HEK293 (cell line): Measurements from ENCODE around the gene C19orf44.

ENCODE experiments used
- KLF9 ChIP-seq: fragments of 450-650 bp; formaldehyde crosslinking; IDR thresholded peaks from 2 replicates; pipeline ENCODE4 v1.5.1; 2016; ENCODE audit warnings: missing biosample characterization, missing genetic modification characterization, low read depth
- SALL2 ChIP-seq: fragments of 450-650 bp; formaldehyde crosslinking; IDR thresholded peaks from 2 replicates; pipeline ENCODE4 v1.5.0; 2017; ENCODE audit warnings: missing biosample characterization, mild to moderate bottlenecking, missing genetic modification characterization, borderline replicate concordance
- SP2 ChIP-seq: fragments of 450-650 bp; formaldehyde crosslinking; IDR thresholded peaks from 2 replicates; pipeline ENCODE4 v1.5.1; 2016; ENCODE audit warnings: missing biosample characterization, missing genetic modification characterization
- WT1 ChIP-seq: fragments of 450-650 bp; formaldehyde crosslinking; IDR thresholded peaks from 2 replicates; pipeline ENCODE4 v1.5.1; 2016; ENCODE audit warnings: missing biosample characterization, missing genetic modification characterization
- ZBTB8A ChIP-seq: fragments of 450-650 bp; formaldehyde crosslinking; IDR thresholded peaks from 2 replicates; pipeline ENCODE4 v1.5.1; 2016; ENCODE audit warnings: missing biosample characterization, missing genetic modification characterization
- ZNF473 ChIP-seq: fragments of 450-650 bp; formaldehyde crosslinking; IDR thresholded peaks from 2 replicates; pipeline ENCODE4 v1.5.1; 2017; ENCODE audit warnings: missing biosample characterization, missing genetic modification characterization
- ZNF629 ChIP-seq: fragments of 450-650 bp; formaldehyde crosslinking; IDR thresholded peaks from 2 replicates; pipeline ENCODE4 v1.5.1; 2017; ENCODE audit warnings: missing biosample characterization, missing genetic modification characterization
- ZNF664 ChIP-seq: fragments of 450-650 bp; formaldehyde crosslinking; IDR thresholded peaks from 2 replicates; pipeline ENCODE4 v1.5.1; 2016; ENCODE audit warnings: missing biosample characterization, missing genetic modification characterization
- ZNF670 ChIP-seq: fragments of 450-650 bp; formaldehyde crosslinking; IDR thresholded peaks from 2 replicates; pipeline ENCODE4 v1.5.1; 2016; ENCODE audit warnings: missing biosample characterization, missing genetic modification characterization, low read depth
- ZNF792 ChIP-seq: fragments of 450-650 bp; formaldehyde crosslinking; IDR thresholded peaks from 2 replicates; pipeline ENCODE4 v1.5.1; 2016; ENCODE audit warnings: missing biosample characterization, missing genetic modification characterization
- ZNF830 ChIP-seq: fragments of 450-650 bp; IDR thresholded peaks from 2 replicates; pipeline ENCODE4 v1.5.0; 2018; ENCODE audit warnings: missing biosample characterization, missing genetic modification characterization, low read depth, mild to moderate bottlenecking, moderate library complexity
- TF ChIP-seq, protein P1 (sequence below): fragments of 450-650 bp; formaldehyde crosslinking; IDR thresholded peaks from 2 replicates; pipeline ENCODE4 v1.5.1; 2016; ENCODE audit warnings: missing biosample characterization, missing genetic modification characterization

DNA sequence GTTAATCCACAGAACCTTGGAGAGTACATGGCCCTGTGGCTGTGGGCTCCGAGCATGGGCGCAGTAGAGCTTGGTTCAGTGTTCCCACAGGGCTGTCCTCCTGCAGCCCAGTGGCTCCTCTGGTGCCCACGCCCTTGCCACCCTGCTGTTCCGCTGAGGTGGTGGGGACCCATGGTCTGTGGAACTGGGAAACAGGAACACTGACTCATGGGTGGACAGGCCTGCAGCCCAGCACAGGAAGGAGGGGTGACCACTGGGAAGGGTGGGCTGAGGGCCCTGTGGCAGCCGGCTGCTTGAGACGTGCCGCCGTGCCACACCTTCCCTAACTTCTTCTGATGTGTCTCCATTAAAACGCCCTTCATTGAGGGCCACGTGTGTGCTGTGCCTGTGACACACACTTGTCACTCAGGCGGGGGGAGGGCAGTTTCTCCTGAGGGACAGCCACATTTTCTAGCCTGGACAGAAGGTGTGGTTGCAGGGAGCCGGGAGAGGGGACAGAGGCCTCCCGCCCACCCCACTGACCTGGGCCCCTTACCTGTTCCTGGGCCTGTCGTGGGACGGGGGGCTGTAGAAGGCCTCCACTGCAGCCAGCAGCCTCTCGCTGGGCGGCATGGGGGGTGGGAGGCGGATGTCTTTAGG, 24.9 kb downstream of the C19orf44 start:
- no peak for TF ChIP-seq ZNF670 (tag by site-specific recombination)
- TF ChIP-seq, protein P1, sequence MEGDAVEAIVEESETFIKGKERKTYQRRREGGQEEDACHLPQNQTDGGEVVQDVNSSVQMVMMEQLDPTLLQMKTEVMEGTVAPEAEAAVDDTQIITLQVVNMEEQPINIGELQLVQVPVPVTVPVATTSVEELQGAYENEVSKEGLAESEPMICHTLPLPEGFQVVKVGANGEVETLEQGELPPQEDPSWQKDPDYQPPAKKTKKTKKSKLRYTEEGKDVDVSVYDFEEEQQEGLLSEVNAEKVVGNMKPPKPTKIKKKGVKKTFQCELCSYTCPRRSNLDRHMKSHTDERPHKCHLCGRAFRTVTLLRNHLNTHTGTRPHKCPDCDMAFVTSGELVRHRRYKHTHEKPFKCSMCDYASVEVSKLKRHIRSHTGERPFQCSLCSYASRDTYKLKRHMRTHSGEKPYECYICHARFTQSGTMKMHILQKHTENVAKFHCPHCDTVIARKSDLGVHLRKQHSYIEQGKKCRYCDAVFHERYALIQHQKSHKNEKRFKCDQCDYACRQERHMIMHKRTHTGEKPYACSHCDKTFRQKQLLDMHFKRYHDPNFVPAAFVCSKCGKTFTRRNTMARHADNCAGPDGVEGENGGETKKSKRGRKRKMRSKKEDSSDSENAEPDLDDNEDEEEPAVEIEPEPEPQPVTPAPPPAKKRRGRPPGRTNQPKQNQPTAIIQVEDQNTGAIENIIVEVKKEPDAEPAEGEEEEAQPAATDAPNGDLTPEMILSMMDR (tag by site-specific recombination) = no peak
- TF ChIP-seq ZNF830 (tag by site-specific recombination) = no peak
- TF ChIP-seq ZNF629 (tag by site-specific recombination) = no peak
- no peak for TF ChIP-seq KLF9 (tag by site-specific recombination)
- TF ChIP-seq SALL2 (tag by site-specific recombination) = no peak
- no peak for TF ChIP-seq ZNF664 (tag by site-specific recombination)
- no peak for TF ChIP-seq SP2 (tag by site-specific recombination)
- no peak for TF ChIP-seq ZNF792 (tag by site-specific recombination)
- no peak for TF ChIP-seq WT1
- no peak for TF ChIP-seq ZBTB8A (tag by site-specific recombination)
- TF ChIP-seq ZNF473 (tag by site-specific recombination) = no peak
